NT2/D1 (cell line): Measurements from ENCODE around the gene RNF39.

ENCODE experiments used
- SUZ12 ChIP-seq: IDR thresholded peaks from 2 replicates; pipeline ENCODE4 v1.6.1; 2011; ENCODE audit not compliant: insufficient read length, insufficient read depth; ENCODE audit errors: extremely low read depth
- YY1 ChIP-seq: IDR thresholded peaks from 2 replicates; pipeline ENCODE4 v1.6.1; 2011; ENCODE audit not compliant: insufficient read length, insufficient read depth

DNA sequence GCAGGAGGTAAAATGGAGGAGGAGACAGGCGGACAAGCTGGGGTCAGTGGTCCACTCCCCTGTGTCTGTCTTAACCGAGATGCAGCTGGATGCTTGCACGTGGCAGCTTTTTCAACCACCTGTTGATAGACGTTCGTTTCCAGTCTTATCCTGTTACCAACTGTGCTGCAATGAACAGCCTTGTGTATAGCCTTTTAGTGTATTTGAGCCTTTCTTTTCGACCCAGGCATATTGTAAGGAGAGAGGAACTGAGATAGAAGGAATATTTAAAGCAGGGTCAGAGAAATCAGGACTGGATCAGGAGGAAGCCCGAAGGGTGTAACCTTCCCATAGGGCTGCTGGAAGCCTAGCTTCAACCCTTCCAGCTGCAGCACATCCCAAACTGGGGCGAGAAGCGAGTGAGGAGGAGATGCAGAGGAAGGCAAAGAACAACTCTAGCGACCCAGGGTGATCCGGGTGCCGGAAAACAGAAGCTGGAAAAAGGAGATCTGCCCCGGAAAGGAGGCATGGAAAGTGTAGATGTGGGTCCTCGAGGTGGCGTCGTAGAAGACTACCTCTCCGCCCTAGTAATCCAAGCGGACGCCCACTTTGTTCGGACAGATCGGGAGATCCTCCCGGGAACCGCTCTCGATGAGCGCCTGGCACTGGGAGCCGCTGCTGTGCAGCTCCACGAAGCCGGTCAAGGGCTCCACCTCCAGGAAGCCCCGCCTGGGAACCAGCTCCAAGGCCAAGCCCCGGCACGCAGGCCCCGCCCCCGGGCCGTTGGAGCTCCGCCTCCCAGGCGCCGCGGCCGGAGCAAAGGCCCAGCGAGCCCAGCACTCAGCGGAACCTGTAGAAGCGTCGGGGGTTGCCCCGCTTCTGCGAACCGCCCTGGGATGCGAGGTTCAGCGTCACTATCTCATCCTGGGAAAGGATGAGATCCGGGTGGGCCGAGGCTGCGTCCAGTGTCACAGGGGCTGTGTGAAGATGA, 26.2 kb upstream of the RNF39 start:
- TF ChIP-seq SUZ12 (no peak), YY1 (no peak)
